GM12878 (cell line): ENCODE data around the gene CDH5. TPM values are rescaled to one million over a fixed set of nuclear protein-coding genes. Genes with fewer than 3 reads are reported as not detected.

Experiments used
- CHD4 ChIP-seq: fragments of 200-600 bp; sonication (generic); IDR thresholded peaks from 2 replicates; pipeline ENCODE4 v1.6.1; 2016; ENCODE audit warnings: mild to moderate bottlenecking
- HDAC6 ChIP-seq: fragments of 200-600 bp; sonication (generic); IDR thresholded peaks from one replicate; pipeline ENCODE4 v1.8.0; 2017; ENCODE audit warnings: antibody characterized with exemption; ENCODE audit not compliant: unreplicated experiment
- RAD21 ChIP-seq: IDR thresholded peaks from 2 replicates; pipeline ENCODE4 v1.6.1; 2011; ENCODE audit warnings: mild to moderate bottlenecking, low read depth, low read length, moderate library complexity; ENCODE audit not compliant: insufficient read depth
- SIN3A ChIP-seq: IDR thresholded peaks from 2 replicates; pipeline ENCODE4 v1.6.1; 2012; ENCODE audit warnings: low read depth, low read length, improper control_type of control experiment
- SRF ChIP-seq, 2 experiments: IDR thresholded peaks; 2 replicates each; pipeline ENCODE4 v1.6.1; 2011; ENCODE audit warnings: low read depth in 2 of 2, low read length in 2 of 2, mild to moderate bottlenecking in 1 of 2, moderate library complexity in 1 of 2
- polyA plus RNA-seq, 11 experiments: library from polyadenylated mRNA; depleted of rRNA in 4 of 11; unstranded in 6 of 11; stranded (reverse) in 5 of 11; fragments of >200 nt; fragmentation: Nextera tagmentation in 4 of 11; fragmentation: Illumina TruSeq in 1 of 11; extraction: Ambion mirVana in 4 of 11; extraction: Trizol in 1 of 11; gene quantifications; 1 replicate in 1 of 11; 2 replicates in 10 of 11; pipeline versions ENCODE4 v1.2.1 to v1.2.3, GENCODE V29; 2011 to 2016; ENCODE audit warnings: inconsistent platforms in 2 of 11, missing spikeins in 2 of 11, low read depth in 1 of 11
- total RNA-seq, 4 experiments: library from RNA; depleted of rRNA in 3 of 4; stranded (reverse); fragments of >200 nt in 3 of 4; fragmentation: Illumina TruSeq in 1 of 4; extraction: Trizol in 1 of 4; gene quantifications; 2 replicates each; pipeline versions ENCODE4 v1.2.1 to v1.2.3, GENCODE V29; 2013 to 2021
- TF ChIP-seq, protein P1 (sequence below): fragments of 450-650 bp; IDR thresholded peaks from 2 replicates; pipeline ENCODE4 v1.6.1; 2016; ENCODE audit warnings: mild to moderate bottlenecking
- TF ChIP-seq, protein P2 (sequence below): fragments of 450-650 bp; IDR thresholded peaks from 2 replicates; pipeline ENCODE4 v1.6.1; 2017; ENCODE audit warnings: low read depth, mild to moderate bottlenecking, moderate library complexity
- TF ChIP-seq, protein P3 (sequence below): fragments of 450-650 bp; IDR thresholded peaks from 2 replicates; pipeline ENCODE4 v1.6.1; 2017; ENCODE audit warnings: mild to moderate bottlenecking, moderate library complexity
- TF ChIP-seq, protein P4 (sequence below), 3 experiments: IDR thresholded peaks in 2 of 3; conservative IDR thresholded peaks in 1 of 3; 2 replicates each; pipeline ENCODE4 v1.5.1; 2011; ENCODE audit warnings: low read depth in 3 of 3, low read length in 3 of 3, mild to moderate bottlenecking in 3 of 3, control low read depth in 2 of 3, moderate library complexity in 2 of 3, inconsistent platforms in 1 of 3, mixed read lengths in 1 of 3; ENCODE audit not compliant: control insufficient read depth in 2 of 3, insufficient read depth in 1 of 3; ENCODE audit errors: extremely low read depth in 1 of 3
- TF ChIP-seq, protein P5 (sequence below): IDR thresholded peaks from 2 replicates; pipeline ENCODE4 v1.6.1; 2011; ENCODE audit warnings: borderline replicate concordance, low read depth, mild to moderate bottlenecking, moderate library complexity, low read length; ENCODE audit not compliant: insufficient read depth, poor library complexity, severe bottlenecking
- TF ChIP-seq, protein P6 (sequence below): fragments of 450-650 bp; IDR thresholded peaks from 2 replicates; pipeline ENCODE4 v1.6.1; 2018; ENCODE audit warnings: borderline replicate concordance, mild to moderate bottlenecking; ENCODE audit not compliant: partially characterized antibody

The CDH5 gene
- total and polyA plus RNA-seq, 10 of the 15 experiments (the other 5 are each of a cell fraction or from before 2014, with no cell fraction given) = not detected

DNA sequence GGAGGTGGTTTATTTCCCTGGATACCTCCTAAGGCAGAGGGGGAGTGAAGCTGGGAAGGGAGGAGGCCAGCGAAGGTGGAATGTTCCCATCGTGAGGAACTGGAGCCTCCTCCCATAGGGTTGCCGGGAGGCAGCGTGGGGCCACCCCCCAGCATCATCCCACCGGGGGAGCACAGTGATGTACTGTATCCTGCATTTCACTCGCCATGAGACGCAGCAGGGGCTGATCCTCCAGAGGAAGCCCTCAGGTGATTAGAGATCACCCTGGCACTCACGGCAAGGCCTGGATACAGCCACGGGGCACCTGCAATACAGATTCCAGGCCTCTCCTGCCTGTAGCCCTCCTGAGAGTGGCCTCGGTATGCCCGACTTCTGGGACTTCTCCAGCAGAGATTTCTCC is 35.1 kb downstream of the CDH5 start (continued):
- TF ChIP-seq, protein P1, sequence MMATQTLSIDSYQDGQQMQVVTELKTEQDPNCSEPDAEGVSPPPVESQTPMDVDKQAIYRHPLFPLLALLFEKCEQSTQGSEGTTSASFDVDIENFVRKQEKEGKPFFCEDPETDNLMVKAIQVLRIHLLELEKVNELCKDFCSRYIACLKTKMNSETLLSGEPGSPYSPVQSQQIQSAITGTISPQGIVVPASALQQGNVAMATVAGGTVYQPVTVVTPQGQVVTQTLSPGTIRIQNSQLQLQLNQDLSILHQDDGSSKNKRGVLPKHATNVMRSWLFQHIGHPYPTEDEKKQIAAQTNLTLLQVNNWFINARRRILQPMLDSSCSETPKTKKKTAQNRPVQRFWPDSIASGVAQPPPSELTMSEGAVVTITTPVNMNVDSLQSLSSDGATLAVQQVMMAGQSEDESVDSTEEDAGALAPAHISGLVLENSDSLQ = no peak
- TF ChIP-seq CHD4 (no peak), SIN3A (no peak), HDAC6 (no peak), RAD21 (no peak), SRF (IDR thresholded peaks at IDR 0.05; ENCODE audit: low read depth in 2 of 2, low read length in 2 of 2) (no peak)
- TF ChIP-seq, protein P2, sequence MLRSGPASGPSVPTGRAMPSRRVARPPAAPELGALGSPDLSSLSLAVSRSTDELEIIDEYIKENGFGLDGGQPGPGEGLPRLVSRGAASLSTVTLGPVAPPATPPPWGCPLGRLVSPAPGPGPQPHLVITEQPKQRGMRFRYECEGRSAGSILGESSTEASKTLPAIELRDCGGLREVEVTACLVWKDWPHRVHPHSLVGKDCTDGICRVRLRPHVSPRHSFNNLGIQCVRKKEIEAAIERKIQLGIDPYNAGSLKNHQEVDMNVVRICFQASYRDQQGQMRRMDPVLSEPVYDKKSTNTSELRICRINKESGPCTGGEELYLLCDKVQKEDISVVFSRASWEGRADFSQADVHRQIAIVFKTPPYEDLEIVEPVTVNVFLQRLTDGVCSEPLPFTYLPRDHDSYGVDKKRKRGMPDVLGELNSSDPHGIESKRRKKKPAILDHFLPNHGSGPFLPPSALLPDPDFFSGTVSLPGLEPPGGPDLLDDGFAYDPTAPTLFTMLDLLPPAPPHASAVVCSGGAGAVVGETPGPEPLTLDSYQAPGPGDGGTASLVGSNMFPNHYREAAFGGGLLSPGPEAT = no peak
- TF ChIP-seq, protein P3, sequence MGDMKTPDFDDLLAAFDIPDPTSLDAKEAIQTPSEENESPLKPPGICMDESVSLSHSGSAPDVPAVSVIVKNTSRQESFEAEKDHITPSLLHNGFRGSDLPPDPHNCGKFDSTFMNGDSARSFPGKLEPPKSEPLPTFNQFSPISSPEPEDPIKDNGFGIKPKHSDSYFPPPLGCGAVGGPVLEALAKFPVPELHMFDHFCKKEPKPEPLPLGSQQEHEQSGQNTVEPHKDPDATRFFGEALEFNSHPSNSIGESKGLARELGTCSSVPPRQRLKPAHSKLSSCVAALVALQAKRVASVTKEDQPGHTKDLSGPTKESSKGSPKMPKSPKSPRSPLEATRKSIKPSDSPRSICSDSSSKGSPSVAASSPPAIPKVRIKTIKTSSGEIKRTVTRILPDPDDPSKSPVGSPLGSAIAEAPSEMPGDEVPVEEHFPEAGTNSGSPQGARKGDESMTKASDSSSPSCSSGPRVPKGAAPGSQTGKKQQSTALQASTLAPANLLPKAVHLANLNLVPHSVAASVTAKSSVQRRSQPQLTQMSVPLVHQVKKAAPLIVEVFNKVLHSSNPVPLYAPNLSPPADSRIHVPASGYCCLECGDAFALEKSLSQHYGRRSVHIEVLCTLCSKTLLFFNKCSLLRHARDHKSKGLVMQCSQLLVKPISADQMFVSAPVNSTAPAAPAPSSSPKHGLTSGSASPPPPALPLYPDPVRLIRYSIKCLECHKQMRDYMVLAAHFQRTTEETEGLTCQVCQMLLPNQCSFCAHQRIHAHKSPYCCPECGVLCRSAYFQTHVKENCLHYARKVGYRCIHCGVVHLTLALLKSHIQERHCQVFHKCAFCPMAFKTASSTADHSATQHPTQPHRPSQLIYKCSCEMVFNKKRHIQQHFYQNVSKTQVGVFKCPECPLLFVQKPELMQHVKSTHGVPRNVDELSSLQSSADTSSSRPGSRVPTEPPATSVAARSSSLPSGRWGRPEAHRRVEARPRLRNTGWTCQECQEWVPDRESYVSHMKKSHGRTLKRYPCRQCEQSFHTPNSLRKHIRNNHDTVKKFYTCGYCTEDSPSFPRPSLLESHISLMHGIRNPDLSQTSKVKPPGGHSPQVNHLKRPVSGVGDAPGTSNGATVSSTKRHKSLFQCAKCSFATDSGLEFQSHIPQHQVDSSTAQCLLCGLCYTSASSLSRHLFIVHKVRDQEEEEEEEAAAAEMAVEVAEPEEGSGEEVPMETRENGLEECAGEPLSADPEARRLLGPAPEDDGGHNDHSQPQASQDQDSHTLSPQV = no peak
- TF ChIP-seq, protein P4, sequence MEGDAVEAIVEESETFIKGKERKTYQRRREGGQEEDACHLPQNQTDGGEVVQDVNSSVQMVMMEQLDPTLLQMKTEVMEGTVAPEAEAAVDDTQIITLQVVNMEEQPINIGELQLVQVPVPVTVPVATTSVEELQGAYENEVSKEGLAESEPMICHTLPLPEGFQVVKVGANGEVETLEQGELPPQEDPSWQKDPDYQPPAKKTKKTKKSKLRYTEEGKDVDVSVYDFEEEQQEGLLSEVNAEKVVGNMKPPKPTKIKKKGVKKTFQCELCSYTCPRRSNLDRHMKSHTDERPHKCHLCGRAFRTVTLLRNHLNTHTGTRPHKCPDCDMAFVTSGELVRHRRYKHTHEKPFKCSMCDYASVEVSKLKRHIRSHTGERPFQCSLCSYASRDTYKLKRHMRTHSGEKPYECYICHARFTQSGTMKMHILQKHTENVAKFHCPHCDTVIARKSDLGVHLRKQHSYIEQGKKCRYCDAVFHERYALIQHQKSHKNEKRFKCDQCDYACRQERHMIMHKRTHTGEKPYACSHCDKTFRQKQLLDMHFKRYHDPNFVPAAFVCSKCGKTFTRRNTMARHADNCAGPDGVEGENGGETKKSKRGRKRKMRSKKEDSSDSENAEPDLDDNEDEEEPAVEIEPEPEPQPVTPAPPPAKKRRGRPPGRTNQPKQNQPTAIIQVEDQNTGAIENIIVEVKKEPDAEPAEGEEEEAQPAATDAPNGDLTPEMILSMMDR (IDR thresholded peaks at IDR 0.05 in 2 of 3, conservative IDR thresholded peaks at IDR 0.05 in 1 of 3; ENCODE audit: control insufficient read depth in 2 of 3, extremely low read depth in 1 of 3, insufficient read depth in 1 of 3, low read depth in 3 of 3, low read length in 3 of 3) = no peak
- TF ChIP-seq, protein P5, sequence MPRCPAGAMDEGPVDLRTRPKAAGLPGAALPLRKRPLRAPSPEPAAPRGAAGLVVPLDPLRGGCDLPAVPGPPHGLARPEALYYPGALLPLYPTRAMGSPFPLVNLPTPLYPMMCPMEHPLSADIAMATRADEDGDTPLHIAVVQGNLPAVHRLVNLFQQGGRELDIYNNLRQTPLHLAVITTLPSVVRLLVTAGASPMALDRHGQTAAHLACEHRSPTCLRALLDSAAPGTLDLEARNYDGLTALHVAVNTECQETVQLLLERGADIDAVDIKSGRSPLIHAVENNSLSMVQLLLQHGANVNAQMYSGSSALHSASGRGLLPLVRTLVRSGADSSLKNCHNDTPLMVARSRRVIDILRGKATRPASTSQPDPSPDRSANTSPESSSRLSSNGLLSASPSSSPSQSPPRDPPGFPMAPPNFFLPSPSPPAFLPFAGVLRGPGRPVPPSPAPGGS = no peak
- TF ChIP-seq, protein P6, sequence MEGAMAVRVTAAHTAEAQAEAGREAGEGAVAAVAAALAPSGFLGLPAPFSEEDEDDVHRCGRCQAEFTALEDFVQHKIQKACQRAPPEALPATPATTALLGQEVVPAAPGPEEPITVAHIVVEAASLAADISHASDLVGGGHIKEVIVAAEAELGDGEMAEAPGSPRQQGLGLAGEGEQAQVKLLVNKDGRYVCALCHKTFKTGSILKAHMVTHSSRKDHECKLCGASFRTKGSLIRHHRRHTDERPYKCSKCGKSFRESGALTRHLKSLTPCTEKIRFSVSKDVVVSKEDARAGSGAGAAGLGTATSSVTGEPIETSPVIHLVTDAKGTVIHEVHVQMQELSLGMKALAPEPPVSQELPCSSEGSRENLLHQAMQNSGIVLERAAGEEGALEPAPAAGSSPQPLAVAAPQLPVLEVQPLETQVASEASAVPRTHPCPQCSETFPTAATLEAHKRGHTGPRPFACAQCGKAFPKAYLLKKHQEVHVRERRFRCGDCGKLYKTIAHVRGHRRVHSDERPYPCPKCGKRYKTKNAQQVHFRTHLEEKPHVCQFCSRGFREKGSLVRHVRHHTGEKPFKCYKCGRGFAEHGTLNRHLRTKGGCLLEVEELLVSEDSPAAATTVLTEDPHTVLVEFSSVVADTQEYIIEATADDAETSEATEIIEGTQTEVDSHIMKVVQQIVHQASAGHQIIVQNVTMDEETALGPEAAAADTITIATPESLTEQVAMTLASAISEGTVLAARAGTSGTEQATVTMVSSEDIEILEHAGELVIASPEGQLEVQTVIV = no peak
